A549 treated with ZK216348 at 1 μM for 4 hours (cell line): ENCODE data around the gene TMEM26. TPM values are rescaled to one million over a fixed set of nuclear protein-coding genes. Genes with fewer than 3 reads are reported as not detected.

Source experiments
- total RNA-seq: library from RNA; stranded (reverse); fragments of 200-300 nt; extraction: Qiagen RNA extraction; gene quantifications from 5 replicates; pipeline ENCODE4 v1.2.3, GENCODE V29; 2022; ENCODE audit warnings: low read depth

TMEM26 gene
- 0.05 to 0.82 TPM (median 0.22 TPM) in 4 of 5 replicates, not detected in the other for total RNA-seq

DNA sequence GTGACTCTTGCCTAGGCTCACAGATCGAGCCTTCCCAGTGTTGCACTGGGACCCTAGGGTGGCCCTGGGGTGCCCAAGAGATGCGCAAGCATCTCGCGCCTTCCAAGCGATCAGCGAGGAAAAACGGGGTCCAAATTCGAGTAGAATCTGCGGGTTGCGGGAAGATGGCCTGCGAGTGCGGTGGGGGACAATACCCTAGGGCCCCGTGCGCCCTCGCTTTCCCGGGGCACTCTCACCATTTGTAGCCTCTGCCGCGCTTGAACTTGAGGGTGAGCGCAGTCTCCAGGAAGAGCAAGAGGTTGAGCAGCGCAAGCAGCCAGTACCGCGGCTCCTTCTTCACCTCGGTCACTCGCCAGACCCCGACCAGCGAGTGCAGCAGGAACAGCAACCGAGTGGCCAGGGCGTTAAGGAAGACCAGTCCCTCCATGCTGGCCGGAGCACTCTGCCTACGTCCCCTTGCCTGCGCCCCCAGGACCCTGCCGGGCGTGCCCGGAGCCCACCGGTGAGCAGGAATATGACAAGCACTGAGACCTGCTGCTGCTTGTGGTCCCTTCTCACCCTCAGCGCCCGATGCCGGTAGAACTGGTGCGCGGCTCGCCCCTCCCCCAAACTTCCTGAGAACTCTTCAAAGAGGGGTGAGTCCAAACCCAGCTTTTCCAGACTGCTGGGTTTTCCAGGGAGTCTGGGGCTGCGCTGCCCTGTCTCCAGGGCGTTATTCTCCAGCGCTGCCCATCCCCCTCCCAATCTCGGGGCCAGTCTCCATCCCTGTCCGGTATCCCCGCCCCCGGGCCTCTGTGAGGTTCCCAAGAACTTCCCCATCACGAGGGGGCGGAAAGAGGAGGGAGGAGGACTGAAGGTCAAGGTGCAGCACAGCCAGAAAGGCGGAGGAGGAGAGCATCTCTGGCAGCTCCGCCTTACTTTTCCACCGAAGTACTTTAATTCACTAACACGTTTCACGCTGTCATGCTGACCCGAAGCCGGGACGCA is at the start of gene TMEM26:
Gene TMEM26, minus strand, starts transcription at position 727 of the 987 bp plus-strand sequence. Its CDS starts 300 bp downstream, at position 427.

Other genes with a start within 250 kb of the TMEM26 start
- 0.16 to 0.32 TPM (median 0.20 TPM) in 4 of 5 replicates, not detected in the other for gene CABCOCO1, start 209.5 kb upstream of the TMEM26 start, total RNA-seq